RWPE1 (cell line): ENCODE results near the gene PKP4.
A peak's percentile ranks its signal among the peaks of the same experiment; 100 is the strongest.

Experiments
- CTCF ChIA-PET: fragments of 350-600 bp; sonication (Branson Sonifier 250); formaldehyde crosslinking; extraction: SDS; loops from one replicate; lab custom pipeline; 2021; lab: Yijun Ruan, JAX
- POLR2A ChIA-PET: fragments of 400-600 bp; formaldehyde crosslinking; extraction: SDS; loops from one replicate; lab custom pipeline; 2020; ENCODE audit warnings: antibody characterized with exemption; ENCODE audit not compliant: low non-redundant PET; lab: Yijun Ruan, JAX
- DNase-seq: peaks from one replicate; pipeline ENCODE4 v3.0.0; 2012; ENCODE audit warnings: low spot score
- H3K27ac ChIP-seq: fragments of 450-650 bp; 2 replicates; pipeline ENCODE4 v1.5.1; 2017
- TF ChIP-seq, protein P1 (sequence below): fragments of 450-650 bp; conservative IDR thresholded peaks from 2 replicates; pipeline ENCODE4 v1.5.1; 2017; ENCODE audit warnings: low read depth, mild to moderate bottlenecking

Gene PKP4

GRCh38 chr2:158666969-158667368 is 210.2 kb downstream of the PKP4 start:
- POLR2A ChIA-PET = no interaction called here
- CTCF ChIA-PET = interaction anchor here (0.7 to 0.9 kb wide), 3 partner anchors 14 to 87 kb away, joined by 3 read pairs; no protein-coding TSS in a partner anchor
- TF ChIP-seq, protein P1, sequence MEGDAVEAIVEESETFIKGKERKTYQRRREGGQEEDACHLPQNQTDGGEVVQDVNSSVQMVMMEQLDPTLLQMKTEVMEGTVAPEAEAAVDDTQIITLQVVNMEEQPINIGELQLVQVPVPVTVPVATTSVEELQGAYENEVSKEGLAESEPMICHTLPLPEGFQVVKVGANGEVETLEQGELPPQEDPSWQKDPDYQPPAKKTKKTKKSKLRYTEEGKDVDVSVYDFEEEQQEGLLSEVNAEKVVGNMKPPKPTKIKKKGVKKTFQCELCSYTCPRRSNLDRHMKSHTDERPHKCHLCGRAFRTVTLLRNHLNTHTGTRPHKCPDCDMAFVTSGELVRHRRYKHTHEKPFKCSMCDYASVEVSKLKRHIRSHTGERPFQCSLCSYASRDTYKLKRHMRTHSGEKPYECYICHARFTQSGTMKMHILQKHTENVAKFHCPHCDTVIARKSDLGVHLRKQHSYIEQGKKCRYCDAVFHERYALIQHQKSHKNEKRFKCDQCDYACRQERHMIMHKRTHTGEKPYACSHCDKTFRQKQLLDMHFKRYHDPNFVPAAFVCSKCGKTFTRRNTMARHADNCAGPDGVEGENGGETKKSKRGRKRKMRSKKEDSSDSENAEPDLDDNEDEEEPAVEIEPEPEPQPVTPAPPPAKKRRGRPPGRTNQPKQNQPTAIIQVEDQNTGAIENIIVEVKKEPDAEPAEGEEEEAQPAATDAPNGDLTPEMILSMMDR = no peak
- H3K27ac ChIP-seq = no peak overlapping the region
- DNase-seq = no peak

GRCh38 chr2:158667586-158667985 is 210.8 kb downstream of the PKP4 start:
- ChIA-PET POLR2A (no interaction called here), CTCF (interaction anchor here (0.7 to 1.0 kb wide), 2 partner anchors 14 to 78 kb away, joined by 3 to 5 read pairs; no protein-coding TSS in a partner anchor)
- H3K27ac ChIP-seq = no peak overlapping the region
- TF ChIP-seq, protein P1 = no peak
- DNase-seq = peak; percentile 7

DNA sequence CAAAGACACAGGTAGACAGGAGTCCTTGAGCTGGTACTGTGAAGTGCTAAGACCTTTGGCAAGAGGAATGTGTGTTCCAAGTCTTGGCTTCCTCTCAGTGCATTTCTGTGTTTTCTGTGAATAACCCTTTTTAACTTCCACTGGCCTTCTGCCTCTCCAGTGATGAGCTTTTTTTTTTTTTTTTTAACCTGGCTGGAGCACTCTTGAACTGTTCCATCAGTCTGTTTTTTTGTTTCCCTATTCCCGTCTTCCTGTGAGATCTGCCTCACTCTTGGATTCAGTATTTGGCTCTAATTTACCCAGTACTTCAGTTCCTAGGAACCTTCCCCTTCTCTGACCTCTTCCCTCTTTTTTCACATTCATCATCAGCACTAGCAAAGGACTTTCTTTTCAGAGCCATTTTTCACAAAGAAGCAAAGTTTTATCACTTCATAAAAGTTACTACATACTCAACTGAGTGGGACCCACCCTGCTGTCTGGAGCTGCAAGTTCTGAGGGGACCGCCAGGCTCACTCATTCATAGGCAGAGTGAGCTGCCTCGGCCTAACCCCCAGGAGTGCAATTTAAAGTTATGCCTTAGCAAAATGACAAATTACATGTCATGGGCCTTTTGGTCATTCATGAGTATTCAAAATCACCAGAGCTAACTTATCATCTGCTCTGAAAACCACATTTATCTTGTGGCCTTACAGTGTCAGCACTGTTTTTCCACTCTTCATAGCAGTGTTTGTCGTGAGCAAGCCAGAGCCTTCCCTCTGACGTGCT is 211.4 kb downstream of the PKP4 start:
- DNase-seq = no peak
- ChIA-PET CTCF (interaction anchor here (1.0 kb wide), 1 partner anchor 78 kb away, joined by 5 read pairs; no protein-coding TSS in a partner anchor), POLR2A (no interaction called here)
- TF ChIP-seq, protein P1 = no peak
- H3K27ac ChIP-seq = no peak overlapping the region

DNA sequence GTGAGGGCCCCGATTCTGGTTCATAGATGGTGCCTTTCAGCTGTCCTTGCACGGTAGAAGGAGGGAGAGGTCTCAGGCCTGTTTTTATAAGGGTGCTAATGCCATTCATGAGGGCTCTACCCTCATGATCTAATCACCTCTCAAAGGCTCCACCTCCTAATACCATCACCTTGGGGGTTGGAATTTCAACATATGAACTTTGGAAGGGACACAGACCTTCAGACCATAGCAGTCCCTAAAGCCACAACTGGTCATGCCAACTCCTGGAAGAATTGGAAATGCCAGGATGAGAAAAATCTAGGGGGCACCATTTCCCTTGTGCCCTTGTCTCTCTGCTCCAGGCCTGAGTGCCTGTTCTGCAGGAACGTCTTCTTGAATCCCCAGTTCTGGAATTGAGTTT is 213.5 kb downstream of the PKP4 start:
- no peak overlapping the region for H3K27ac ChIP-seq
- CTCF ChIA-PET = no interaction called here
- TF ChIP-seq, protein P1 = no peak
- POLR2A ChIA-PET = no interaction called here
- DNase-seq = no peak

DNA sequence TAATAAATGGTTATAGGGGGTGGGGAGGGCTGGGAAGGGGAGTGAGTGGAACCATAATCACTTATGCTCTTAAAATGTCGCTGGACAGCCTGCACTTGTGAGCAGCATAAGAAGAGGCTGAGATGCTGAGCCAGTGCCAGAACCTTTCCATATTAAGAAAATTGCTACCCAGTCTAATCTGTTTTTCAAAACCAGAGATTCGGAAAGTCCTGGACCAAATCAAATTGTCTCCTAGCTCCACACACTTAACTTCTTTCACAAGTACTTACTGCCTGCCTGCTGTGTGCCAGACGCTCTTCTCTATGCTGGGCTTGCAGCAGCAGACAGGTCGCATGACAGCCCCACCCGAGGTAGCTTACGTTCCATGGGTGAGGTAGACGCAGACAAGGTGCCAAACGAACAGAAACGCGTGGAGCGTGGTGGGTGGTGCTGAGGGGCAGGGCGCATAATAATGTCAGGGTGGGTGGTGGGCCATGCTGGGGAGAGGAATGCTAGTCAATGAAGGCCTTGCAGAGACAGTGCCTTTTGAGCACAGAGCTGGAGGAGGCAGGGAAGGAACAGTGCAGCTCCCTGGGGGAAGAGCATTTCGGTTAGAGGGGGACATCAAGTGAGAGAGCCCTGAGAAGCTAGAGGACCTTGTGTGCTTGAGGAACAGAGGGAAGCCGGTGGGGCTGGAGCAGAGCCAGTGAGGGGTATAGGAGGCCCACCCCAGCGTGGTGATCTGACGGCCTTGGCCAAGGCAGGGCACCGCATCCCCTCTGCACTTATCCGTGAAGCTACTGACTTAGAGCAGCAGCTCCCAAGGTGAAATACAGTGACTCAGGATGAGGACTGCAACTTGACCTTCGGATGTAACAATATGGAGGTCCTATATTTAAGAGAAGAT is 214.9 kb downstream of the PKP4 start:
- ChIA-PET POLR2A (no interaction called here), CTCF (no interaction called here)
- no peak for DNase-seq
- H3K27ac ChIP-seq = no peak overlapping the region
- TF ChIP-seq, protein P1 = no peak

- ChIA-PET CTCF (no interaction called here), POLR2A (no interaction called here)
- no peak for DNase-seq
- TF ChIP-seq, protein P1 = no peak
- no peak overlapping the region for H3K27ac ChIP-seq
These were observed 219.5 kb downstream of the PKP4 start for GRCh38 chr2:158676295-158676694.
